Measurements from ENCODE around the gene ST6GAL2.

ST6GAL2 gene

GRCh38 chr2:106827158-106827557, 58.8 kb downstream of the ST6GAL2 start:
- no peak for DNase-seq (ENCODE audit: low read depth)

GRCh38 chr2:106825161-106825560, 60.8 kb downstream of the ST6GAL2 start:
- no peak for DNase-seq (ENCODE audit: low read depth)

GRCh38 chr2:106816974-106817373, 69.0 kb downstream of the ST6GAL2 start:
- DNase-seq (ENCODE audit: low read depth), result no peak

GRCh38 chr2:106812841-106813240, 73.1 kb downstream of the ST6GAL2 start:
- DNase-seq (ENCODE audit: low read depth), result no peak

- no peak for DNase-seq (ENCODE audit: low read depth)
Observed at GRCh38 chr2:106812383-106812782, 73.6 kb downstream of the ST6GAL2 start.

GRCh38 chr2:106805716-106806115, 80.3 kb downstream of the ST6GAL2 start:
- no peak for DNase-seq (ENCODE audit: low read depth)

- DNase-seq (ENCODE audit: low read depth), result no peak
Observed at GRCh38 chr2:106804161-106804560, 81.8 kb downstream of the ST6GAL2 start.

- DNase-seq (ENCODE audit: low read depth), result no peak
Observed at GRCh38 chr2:106800976-106801655, 84.9 kb downstream of the ST6GAL2 start.

- no peak for DNase-seq (ENCODE audit: low read depth)
Observed at GRCh38 chr2:106800180-106800579, 85.8 kb downstream of the ST6GAL2 start.

- no peak for DNase-seq (ENCODE audit: low read depth)
Observed at GRCh38 chr2:106798826-106799552, 87.0 kb downstream of the ST6GAL2 start.

- no peak for DNase-seq (ENCODE audit: low read depth)
Observed at GRCh38 chr2:106797494-106797893, 88.5 kb downstream of the ST6GAL2 start.

GRCh38 chr2:106792671-106793070, 93.3 kb downstream of the ST6GAL2 start:
- no peak for DNase-seq (ENCODE audit: low read depth)

- DNase-seq (ENCODE audit: low read depth), result no peak
Observed at GRCh38 chr2:106789185-106789584, 96.8 kb downstream of the ST6GAL2 start.

GRCh38 chr2:106782681-106783080, 103.3 kb downstream of the ST6GAL2 start:
- DNase-seq (ENCODE audit: low read depth), result no peak

GRCh38 chr2:106781196-106781595, 104.8 kb downstream of the ST6GAL2 start:
- DNase-seq (ENCODE audit: low read depth), result no peak

GRCh38 chr2:106771811-106772210, 114.2 kb downstream of the ST6GAL2 start:
- no peak for DNase-seq (ENCODE audit: low read depth)

- DNase-seq (ENCODE audit: low read depth), result no peak
Observed at GRCh38 chr2:106770986-106771385, 115.0 kb downstream of the ST6GAL2 start.

- no peak for DNase-seq (ENCODE audit: low read depth)
Observed at GRCh38 chr2:106764614-106765013, 121.4 kb downstream of the ST6GAL2 start.

- no peak for DNase-seq (ENCODE audit: low read depth)
Observed at GRCh38 chr2:106759966-106760365, 126.0 kb downstream of the ST6GAL2 start.

GRCh38 chr2:106758901-106759497, 127.0 kb downstream of the ST6GAL2 start:
- no peak for DNase-seq (ENCODE audit: low read depth)

Measured in stimulated activated CD8-positive, alpha-beta memory T cell treated with anti-CD3 and anti-CD28 coated beads, Interleukin-15, amount 100 ng/mL, for 24 hours (primary cell).